GM12878 (cell line): ENCODE measurements around the gene MAGI2. TPM values are rescaled to one million over a fixed set of nuclear protein-coding genes. Genes with fewer than 3 reads are reported as not detected.

ENCODE experiments used
- ATAC-seq: fragments of 200-7000 bp; cut with Tn5 transposase; 3 replicates; pipeline ENCODE4 v1.9.1; 2020; ENCODE audit warnings: mild to moderate bottlenecking, moderate library complexity
- BruUV-seq: library from RNA; stranded (reverse); fragments of 400-500 nt; replicated peaks from 2 replicates; lab custom pipeline; 2021; lab: Mats Ljungman, UMichigan
- CTCF ChIA-PET: fragments of 300-600 bp; sonication (Branson Sonifier 250); formaldehyde crosslinking; extraction: SDS; loops from one replicate; lab custom pipeline; 2021; ENCODE audit warnings: inconsistent platforms; lab: Yijun Ruan, JAX
- POLR2A ChIA-PET: fragments of 350-600 bp; formaldehyde crosslinking; extraction: SDS; loops from one replicate; lab custom pipeline; 2021; ENCODE audit warnings: inconsistent platforms; lab: Charles Lee
- RAD21 ChIA-PET: fragments of 300-600 bp; sonication (Branson Sonifier 250); formaldehyde crosslinking; loops from one replicate; lab custom pipeline; 2023; ENCODE audit warnings: antibody characterized with exemption; ENCODE audit not compliant: unreplicated experiment; lab: Charles Lee
- SMC1A ChIA-PET: fragments of 300-600 bp; sonication (Branson Sonifier 250); formaldehyde crosslinking; loops from one replicate; lab custom pipeline; 2023; ENCODE audit not compliant: unreplicated experiment, uncharacterized antibody; lab: Charles Lee
- DNase-seq: peaks from one replicate; pipeline ENCODE4 v3.0.0-alpha.2; 2011; ENCODE audit warnings: low read depth, low spot score
- FAIRE-seq: peaks from 3 replicates; lab custom pipeline; 2011; peaks lifted over from hg19 to GRCh38; lab: Jason Lieb, UNC
- H2AFZ ChIP-seq: 2 replicates; pipeline ENCODE4 v1.6.0; 2011; ENCODE audit warnings: low read depth, low read length, control low read depth; ENCODE audit not compliant: control insufficient read depth
- H3K27ac ChIP-seq: 2 replicates; pipeline ENCODE4 v1.5.1; 2011; ENCODE audit warnings: control low read depth; ENCODE audit not compliant: control insufficient read depth, insufficient read depth
- H3K27me3 ChIP-seq, 2 experiments: replicated peaks in 1 of 2; 2 replicates each; pipeline versions ENCODE4 v1.6.0 to v1.6.1; 2011; ENCODE audit warnings: low read length in 1 of 2; ENCODE audit not compliant: control insufficient read depth in 2 of 2, insufficient read depth in 2 of 2
- H3K36me3 ChIP-seq, 2 experiments: 2 replicates each; pipeline ENCODE4 v1.5.1; 2011; ENCODE audit warnings: low read length in 1 of 2; ENCODE audit not compliant: control insufficient read depth in 2 of 2, insufficient read depth in 2 of 2
- H3K4me1 ChIP-seq: 2 replicates; pipeline ENCODE4 v1.6.1; 2011; ENCODE audit warnings: mild to moderate bottlenecking, low read length, moderate library complexity, mixed read lengths; ENCODE audit not compliant: control insufficient read depth, insufficient read depth
- H3K4me2 ChIP-seq: 2 replicates; pipeline ENCODE4 v1.6.0; 2011; ENCODE audit warnings: control low read depth; ENCODE audit not compliant: control insufficient read depth, insufficient read depth
- H3K4me3 ChIP-seq: fragments of 200-600 bp; sonication (generic); 2 replicates; pipeline ENCODE4 v1.5.1; 2016
- H3K79me2 ChIP-seq: 2 replicates; pipeline ENCODE4 v1.6.0; 2011; ENCODE audit warnings: low read length; ENCODE audit not compliant: control insufficient read depth, insufficient read depth
- H3K9ac ChIP-seq: 2 replicates; pipeline ENCODE4 v1.8.0; 2011; ENCODE audit warnings: low read length, control low read depth, mixed read lengths; ENCODE audit not compliant: control insufficient read depth, insufficient read depth
- H3K9me3 ChIP-seq: replicated peaks from 3 replicates; pipeline ENCODE4 v1.5.1; 2011; ENCODE audit warnings: mild to moderate bottlenecking, low read length; ENCODE audit not compliant: control insufficient read depth, insufficient read depth
- H4K20me1 ChIP-seq: 2 replicates; pipeline ENCODE4 v1.6.0; 2011; ENCODE audit not compliant: control insufficient read depth, insufficient read depth
- EED ChIP-seq: sonication (generic); IDR thresholded peaks from 2 replicates; pipeline ENCODE4 v1.6.1; 2016; ENCODE audit warnings: antibody characterized with exemption, low read depth
- GABPA ChIP-seq: IDR thresholded peaks from 2 replicates; pipeline ENCODE4 v1.6.1; 2014; ENCODE audit warnings: antibody characterized with exemption, low read depth, mild to moderate bottlenecking, inconsistent platforms
- IKZF1 ChIP-seq: fragments of 450-650 bp; conservative IDR thresholded peaks from 2 replicates; pipeline ENCODE4 v1.6.1; 2017; ENCODE audit warnings: antibody characterized with exemption, mild to moderate bottlenecking
- MAX ChIP-seq: IDR thresholded peaks from 2 replicates; pipeline ENCODE4 v1.6.1; 2012; ENCODE audit warnings: low read depth, low read length, improper control_type of control experiment
- MLLT1 ChIP-seq: fragments of 450-650 bp; IDR thresholded peaks from 2 replicates; pipeline ENCODE4 v1.6.1; 2016; ENCODE audit warnings: mild to moderate bottlenecking
- NFXL1 ChIP-seq: fragments of 450-650 bp; IDR thresholded peaks from 2 replicates; pipeline ENCODE4 v1.6.1; 2017; ENCODE audit warnings: antibody characterized with exemption, mild to moderate bottlenecking, borderline replicate concordance
- PKNOX1 ChIP-seq: fragments of 450-650 bp; IDR thresholded peaks from 2 replicates; pipeline ENCODE4 v1.6.1; 2016; ENCODE audit warnings: mild to moderate bottlenecking
- RFX5 ChIP-seq: IDR thresholded peaks from 2 replicates; pipeline ENCODE4 v1.6.1; 2011; ENCODE audit warnings: low read depth, low read length, improper control_type of control experiment
- SMARCA5 ChIP-seq: fragments of 450-650 bp; IDR thresholded peaks from 2 replicates; pipeline ENCODE4 v1.6.1; 2017; ENCODE audit warnings: mild to moderate bottlenecking
- SREBF1 ChIP-seq: IDR thresholded peaks from 2 replicates; pipeline ENCODE4 v1.6.1; 2012; ENCODE audit warnings: mild to moderate bottlenecking, low read length
- SREBF2 ChIP-seq: IDR thresholded peaks from 2 replicates; pipeline ENCODE4 v1.6.1; 2012; ENCODE audit warnings: mild to moderate bottlenecking, low read length
- STAT1 ChIP-seq: fragments of 450-650 bp; conservative IDR thresholded peaks from 2 replicates; pipeline ENCODE4 v1.6.1; 2014; ENCODE audit warnings: antibody characterized with exemption, mild to moderate bottlenecking
- ZNF207 ChIP-seq: fragments of 450-650 bp; IDR thresholded peaks from 2 replicates; pipeline ENCODE4 v1.6.1; 2014; ENCODE audit warnings: antibody characterized with exemption, mild to moderate bottlenecking, borderline replicate concordance
- ZNF384 ChIP-seq: IDR thresholded peaks from 2 replicates; pipeline ENCODE4 v1.6.1; 2012; ENCODE audit warnings: low read depth, mild to moderate bottlenecking, low read length, improper control_type of control experiment, borderline replicate concordance
- ZNF622 ChIP-seq: fragments of 450-650 bp; IDR thresholded peaks from 2 replicates; pipeline ENCODE4 v1.6.1; 2017; ENCODE audit warnings: mild to moderate bottlenecking, inconsistent platforms
- WGBS: methylation state at CpG from one replicate; pipeline ENCODE4 v1.1.6; 2016; ENCODE audit warnings: low lambda C conversion rate; ENCODE audit not compliant: insufficient replicate concordance, insufficient coverage; ENCODE audit errors: missing lambda C conversion rate; 5-methylcytosine and 5-hydroxymethylcytosine counted together
- in situ Hi-C: fragments of 300-500 bp; cut with MboI; formaldehyde crosslinking; loops from 9 replicates; pipeline ENCODE4 v1.14.3; 2018; ENCODE audit warnings: mixed read lengths
- intact Hi-C: fragments of 100-400 bp; cut with micrococcal nuclease; formaldehyde crosslinking; loops from one replicate; pipeline ENCODE4 v1.14.2; 2022; ENCODE audit not compliant: unreplicated experiment
- polyA plus RNA-seq, 11 experiments: library from polyadenylated mRNA; depleted of rRNA in 4 of 11; unstranded in 6 of 11; stranded (reverse) in 5 of 11; fragments of >200 nt; fragmentation: Nextera tagmentation in 4 of 11; fragmentation: Illumina TruSeq in 1 of 11; extraction: Ambion mirVana in 4 of 11; extraction: Trizol in 1 of 11; gene quantifications; 1 replicate in 1 of 11; 2 replicates in 10 of 11; pipeline versions ENCODE4 v1.2.1 to v1.2.3, GENCODE V29; 2011 to 2016; ENCODE audit warnings: inconsistent platforms in 2 of 11, missing spikeins in 2 of 11, low read depth in 1 of 11
- total RNA-seq, 4 experiments: library from RNA; depleted of rRNA in 3 of 4; stranded (reverse); fragments of >200 nt in 3 of 4; fragmentation: Illumina TruSeq in 1 of 4; extraction: Trizol in 1 of 4; gene quantifications; 2 replicates each; pipeline versions ENCODE4 v1.2.1 to v1.2.3, GENCODE V29; 2013 to 2021

Gene MAGI2
- total and polyA plus RNA-seq, 10 of the 15 experiments (the other 5 are each of a cell fraction or from before 2014, with no cell fraction given): 0.01 to 0.31 (median 0.05) TPM; not detected in 2

- Histone ChIP-seq H3K36me3 (no peaks in the 10 kb centered on the region), H2AFZ (peak overlapping the region; percentile 73), H3K27ac (no peak overlapping the region), H3K9ac (no peak overlapping the region), H3K4me3 (no peak overlapping the region), H3K27me3 (no peaks in the 10 kb centered on the region), H3K4me2 (no peak overlapping the region), H3K9me3 (no peaks in the 10 kb centered on the region), H3K79me2 (no peaks in the 10 kb centered on the region), H4K20me1 (no peaks in the 10 kb centered on the region), H3K4me1 (no peaks in the 10 kb centered on the region)
- POLR2A ChIA-PET: no interaction called here
- in situ Hi-C loops: no loop called here
- SMC1A ChIA-PET: no interaction called here
- 0% methylated on average over 1 of the region's 1 CpG for WGBS
- ATAC-seq: 0 out of 3 replicates have a peak, but pooled peaks have one; percentile 27
- TF ChIP-seq GABPA (no peak), STAT1 (no peak), ZNF384 (no peak), SMARCA5 (no peak), EED (no peak), PKNOX1 (no peak)
- no TSS peak for BruUV-seq
- FAIRE-seq: no peak
- RAD21 ChIA-PET: interaction anchor here (0.6 kb wide), 1 partner anchor 410 kb away, joined by 3 read pairs; no protein-coding TSS in a partner anchor
- CTCF ChIA-PET: no interaction called here
- intact Hi-C loops: no loop called here
- no peak for DNase-seq
Measured at GRCh38 chr7:78427209-78427608, 1026.3 kb downstream of the MAGI2 start.

- DNase-seq (no peak), FAIRE-seq (no peak), ATAC-seq (no peak)
- no peak overlapping the region for H3K27ac ChIP-seq
- H3K4me1 ChIP-seq: no peaks in the 10 kb centered on the region
- H2AFZ ChIP-seq: no peak overlapping the region
- WGBS: 0% methylated on average over 1 of the region's 1 CpG
- H3K36me3 ChIP-seq: no peaks in the 10 kb centered on the region
- BruUV-seq: no TSS peak
- in situ Hi-C loops: no loop called here
- H3K79me2 ChIP-seq: no peaks in the 10 kb centered on the region
- ChIA-PET RAD21 (no interaction called here), CTCF (no interaction called here), SMC1A (interaction anchor here (1.0 kb wide), 1 partner anchor 9 kb away, joined by 3 read pairs; no protein-coding TSS in a partner anchor), POLR2A (no interaction called here)
- no peaks in the 10 kb centered on the region for H4K20me1 ChIP-seq
- H3K4me3 ChIP-seq: no peak overlapping the region
- H3K9me3 ChIP-seq: no peaks in the 10 kb centered on the region
- intact Hi-C loops: no loop called here
- H3K9ac ChIP-seq: no peak overlapping the region
- H3K4me2 ChIP-seq: no peak overlapping the region
- no peaks in the 10 kb centered on the region for H3K27me3 ChIP-seq
- TF ChIP-seq ZNF207: no peak
- no peak for TF ChIP-seq MLLT1
- TF ChIP-seq MAX: no peak
- TF ChIP-seq IKZF1: no peak
- TF ChIP-seq NFXL1: no peak
- TF ChIP-seq ZNF622: no peak
- no peak for TF ChIP-seq SREBF1
- TF ChIP-seq SREBF2: no peak
- TF ChIP-seq RFX5: no peak
Measured at GRCh38 chr7:78420001-78420400, 1033.5 kb downstream of the MAGI2 start.
